Jurkat, Clone E6-1 (cell line): ENCODE results near the gene CRB3. TPM values are rescaled to one million over a fixed set of nuclear protein-coding genes. Genes with fewer than 3 reads are reported as not detected.
"Not testable (repeated sequence)": the region's sequence is repeated elsewhere in the genome, so short reads cannot be mapped to it uniquely, and the experiment has no call there.

ENCODE experiments used
- DNase-seq: peaks from one replicate; pipeline ENCODE4 v3.0.0-alpha.2; 2011; ENCODE audit warnings: low read depth, low spot score
- H3K4me3 ChIP-seq: 2 replicates; pipeline ENCODE4 v1.5.1; 2011; ENCODE audit warnings: mild to moderate bottlenecking, low read length, control low read depth, moderate library complexity
- polyA plus RNA-seq: library from polyadenylated mRNA; unstranded; fragments of >200 nt; gene quantifications from one replicate; pipeline ENCODE4 v1.2.1, GENCODE V29; 2012; ENCODE audit warnings: missing spikeins; ENCODE audit not compliant: insufficient read length, insufficient read depth

CRB3 gene, protein sequence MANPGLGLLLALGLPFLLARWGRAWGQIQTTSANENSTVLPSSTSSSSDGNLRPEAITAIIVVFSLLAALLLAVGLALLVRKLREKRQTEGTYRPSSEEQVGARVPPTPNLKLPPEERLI
- not detected for polyA plus RNA-seq

DNA sequence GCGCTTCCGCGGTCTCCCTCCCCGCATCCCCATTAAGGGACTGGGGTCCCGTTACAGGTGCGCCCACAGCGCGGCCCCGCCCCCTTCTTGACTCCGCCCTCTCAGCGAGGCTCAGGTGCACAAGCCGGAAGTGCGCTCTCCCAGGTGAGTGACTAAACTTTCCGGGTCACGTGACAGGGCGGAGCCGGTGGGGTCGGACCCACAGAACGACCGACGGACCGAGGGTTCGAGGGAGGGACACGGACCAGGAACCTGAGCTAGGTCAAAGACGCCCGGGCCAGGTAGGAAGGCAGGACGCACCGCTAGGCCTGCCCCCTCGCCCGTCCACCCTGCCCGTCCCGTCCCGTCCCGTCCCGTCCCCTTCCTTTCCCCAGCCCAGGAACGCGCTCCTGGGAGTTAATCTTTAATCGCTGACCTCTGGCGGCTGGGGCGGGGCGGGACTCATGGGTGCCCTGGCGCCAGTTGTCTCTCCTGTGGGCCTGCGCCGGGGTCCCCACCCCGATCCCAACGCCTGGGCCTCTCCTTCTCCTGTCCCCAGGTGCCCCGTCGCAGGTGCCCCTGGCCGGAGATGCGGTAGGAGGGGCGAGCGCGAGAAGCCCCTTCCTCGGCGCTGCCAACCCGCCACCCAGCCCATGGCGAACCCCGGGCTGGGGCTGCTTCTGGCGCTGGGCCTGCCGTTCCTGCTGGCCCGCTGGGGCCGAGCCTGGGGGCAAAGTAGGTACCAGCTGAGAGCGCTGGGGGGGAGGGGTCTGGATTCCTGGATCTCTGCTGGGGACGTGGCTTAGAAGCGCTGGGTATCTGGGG lies at the start of gene CRB3:
TSS of gene CRB3 (plus strand) at position 202 of the 804 bp plus-strand sequence. CDS start at position 633, 431 bp downstream.
- DNase-seq: no peak
- H3K4me3 ChIP-seq: no peak within 1 kb of the TSS

DNA sequence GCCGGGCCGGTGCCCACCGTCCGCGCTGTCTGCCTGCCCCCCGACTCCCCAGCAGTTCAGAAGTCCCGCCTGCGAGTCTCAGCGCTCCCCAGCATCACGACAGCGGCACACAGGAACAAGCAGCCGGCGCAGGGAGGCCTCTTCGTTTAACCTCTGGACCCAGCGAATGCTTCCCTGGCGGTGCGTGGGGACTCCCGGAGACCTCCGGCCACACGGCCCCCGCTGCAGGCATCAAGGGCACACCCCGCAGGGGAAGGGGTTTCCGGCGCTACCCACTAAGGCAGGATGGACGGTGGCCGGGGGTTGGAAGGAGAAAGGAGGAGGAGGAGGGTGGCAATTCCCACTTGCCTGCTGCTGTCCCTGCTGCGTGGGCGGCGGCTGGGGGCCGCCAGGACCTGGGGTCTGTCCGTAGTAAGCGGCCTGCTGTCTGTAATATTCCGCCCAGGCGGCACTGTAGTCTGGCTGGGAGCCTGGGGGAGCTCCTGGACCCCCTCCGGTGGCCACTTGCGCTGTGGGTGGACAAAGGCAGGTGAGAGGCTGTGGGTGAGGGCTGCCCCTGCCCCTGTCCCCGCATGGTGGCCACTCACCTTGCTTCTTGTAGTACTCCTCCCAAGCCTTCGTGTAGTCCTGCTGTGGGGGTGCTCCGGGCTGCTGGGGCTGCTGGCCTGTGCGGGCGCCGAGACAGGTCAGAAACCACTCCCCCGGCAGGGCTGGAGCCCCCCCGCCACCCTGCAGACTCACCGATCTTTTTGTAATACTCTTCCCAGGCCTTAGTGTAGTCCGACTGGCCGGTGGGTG lies 49.1 kb upstream of the CRB3 start:
- no peak overlapping the region for H3K4me3 ChIP-seq
- no peak for DNase-seq

DNA sequence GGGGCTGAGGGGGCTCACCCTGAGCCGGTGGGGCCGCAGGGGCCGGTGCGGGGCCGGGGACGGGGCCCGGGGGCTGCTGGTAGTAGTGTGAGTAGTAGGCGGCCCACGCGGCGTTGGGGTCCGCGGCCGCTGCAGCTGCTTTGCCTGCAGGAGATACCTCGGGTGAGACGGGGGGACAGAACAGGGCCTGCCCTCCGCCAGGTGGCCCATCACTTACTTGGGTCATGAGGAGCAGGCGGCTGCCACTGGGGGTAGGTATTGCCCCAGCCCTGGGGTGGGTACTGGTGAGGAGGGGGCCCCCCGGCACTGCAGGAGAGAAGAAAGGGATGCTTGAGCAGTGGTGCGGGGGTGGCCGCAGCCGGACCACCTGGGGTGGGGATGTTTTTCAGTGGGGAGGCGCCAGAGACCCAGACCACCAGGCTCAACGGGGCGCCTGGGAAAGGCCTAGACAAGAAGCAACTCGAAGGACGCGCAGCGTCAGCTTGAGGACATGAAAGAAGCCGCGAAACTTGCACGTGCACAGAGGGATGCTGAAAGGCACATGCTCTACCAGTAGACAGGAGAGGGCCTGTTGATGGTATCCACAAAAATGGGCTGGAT lies 48.4 kb upstream of the CRB3 start:
- DNase-seq: no peak
- no peak overlapping the region for H3K4me3 ChIP-seq

DNA sequence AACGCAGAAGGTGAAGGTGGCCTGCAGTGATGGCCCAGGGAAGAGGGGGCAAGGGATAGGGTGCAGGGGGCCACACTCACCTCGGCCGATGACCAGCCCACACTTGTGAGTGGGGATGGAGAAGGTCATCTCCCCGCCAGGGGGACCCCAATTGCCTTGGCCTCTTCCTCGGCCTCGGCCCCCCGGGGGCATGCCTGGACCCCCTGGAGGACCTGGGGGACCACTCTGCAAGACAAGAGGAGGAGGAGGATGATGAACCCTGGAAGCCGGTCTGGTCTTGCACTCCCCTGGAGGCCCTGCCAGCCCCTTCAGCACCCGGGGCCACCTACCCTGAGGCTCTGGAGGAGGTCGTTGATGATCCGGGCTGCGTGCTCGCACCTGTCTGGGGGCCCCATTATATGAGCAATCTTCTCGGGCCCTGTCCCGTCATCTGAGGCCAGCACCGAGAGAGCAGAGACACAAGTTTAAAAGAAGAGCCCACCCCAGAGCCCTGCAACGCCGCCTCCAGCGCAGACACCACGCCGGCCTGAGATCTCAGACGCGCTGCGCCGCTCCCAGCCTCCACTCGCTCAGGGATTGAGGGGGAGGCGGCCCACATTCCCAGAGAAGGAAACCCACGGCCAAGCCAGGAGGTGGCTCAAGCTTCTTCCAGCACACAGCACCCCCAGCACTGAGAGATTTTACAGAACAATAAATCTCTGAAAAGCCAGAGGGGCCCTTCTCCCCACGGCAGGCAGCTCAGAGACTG lies 47.2 kb upstream of the CRB3 start:
- no peak for DNase-seq
- H3K4me3 ChIP-seq: no peak overlapping the region

DNA sequence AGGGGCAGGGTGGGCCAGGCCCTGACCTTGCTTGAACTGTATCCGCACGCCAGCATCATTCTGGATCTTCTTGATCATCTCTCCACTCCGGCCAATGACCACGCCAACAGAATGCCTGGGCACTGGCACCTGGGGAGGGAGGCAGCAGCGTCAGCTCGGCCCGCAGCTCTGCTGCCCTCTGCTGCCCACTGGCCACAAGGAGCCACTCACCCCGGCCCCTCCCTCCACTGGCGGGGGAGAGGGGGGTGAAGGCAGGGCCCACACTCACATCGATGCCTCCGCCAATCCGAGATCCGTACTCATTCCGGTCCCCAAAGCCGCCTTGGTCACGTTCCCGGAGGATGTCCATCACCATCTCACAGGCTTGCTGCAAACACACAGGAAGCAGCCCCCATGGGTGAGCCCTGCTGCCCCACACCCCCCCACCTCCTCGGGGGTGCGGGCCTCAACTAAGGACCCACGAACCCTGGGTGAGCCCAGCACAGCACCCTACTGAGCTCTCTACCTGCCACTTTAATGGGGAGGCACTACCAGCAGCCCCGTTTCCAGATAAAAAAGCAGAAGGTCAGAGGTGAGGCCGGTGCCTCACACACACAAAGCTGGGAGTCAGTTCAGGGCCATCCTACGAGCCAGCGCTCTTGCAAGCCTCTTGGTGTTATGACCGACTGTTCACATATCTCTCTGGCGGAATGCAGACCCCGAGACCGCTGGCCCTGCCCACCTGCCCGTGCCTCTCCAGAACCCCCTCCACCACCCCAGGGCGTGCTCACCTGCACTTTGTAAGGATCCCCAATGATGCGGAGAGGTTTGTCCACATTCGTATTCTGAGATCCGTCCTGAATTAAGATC lies 46.1 kb upstream of the CRB3 start:
- no peak for DNase-seq

DNA sequence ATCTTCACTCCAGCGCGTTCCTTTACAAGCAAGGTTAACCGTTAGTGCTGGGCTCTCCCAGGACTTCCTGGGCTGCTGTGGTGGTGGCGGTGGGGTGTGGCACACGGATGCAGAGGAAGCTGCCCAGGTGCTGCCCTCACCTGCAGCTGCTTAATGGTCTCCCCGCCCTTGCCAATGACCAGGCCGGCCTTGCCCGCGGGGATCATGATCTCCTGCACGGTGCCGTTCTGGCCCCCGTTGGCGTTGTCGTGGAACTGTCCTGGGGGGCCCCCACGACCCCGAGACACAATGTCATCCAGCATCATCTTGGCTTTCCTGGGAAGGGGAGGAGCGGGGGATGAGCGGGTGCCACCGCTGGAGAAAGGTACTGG lies 45.5 kb upstream of the CRB3 start:
- DNase-seq: no peak
- H3K4me3 ChIP-seq: no peak overlapping the region

More for the DNA sequence above, 46.1 kb upstream of the CRB3 start:
- no peak overlapping the region for H3K4me3 ChIP-seq

DNA sequence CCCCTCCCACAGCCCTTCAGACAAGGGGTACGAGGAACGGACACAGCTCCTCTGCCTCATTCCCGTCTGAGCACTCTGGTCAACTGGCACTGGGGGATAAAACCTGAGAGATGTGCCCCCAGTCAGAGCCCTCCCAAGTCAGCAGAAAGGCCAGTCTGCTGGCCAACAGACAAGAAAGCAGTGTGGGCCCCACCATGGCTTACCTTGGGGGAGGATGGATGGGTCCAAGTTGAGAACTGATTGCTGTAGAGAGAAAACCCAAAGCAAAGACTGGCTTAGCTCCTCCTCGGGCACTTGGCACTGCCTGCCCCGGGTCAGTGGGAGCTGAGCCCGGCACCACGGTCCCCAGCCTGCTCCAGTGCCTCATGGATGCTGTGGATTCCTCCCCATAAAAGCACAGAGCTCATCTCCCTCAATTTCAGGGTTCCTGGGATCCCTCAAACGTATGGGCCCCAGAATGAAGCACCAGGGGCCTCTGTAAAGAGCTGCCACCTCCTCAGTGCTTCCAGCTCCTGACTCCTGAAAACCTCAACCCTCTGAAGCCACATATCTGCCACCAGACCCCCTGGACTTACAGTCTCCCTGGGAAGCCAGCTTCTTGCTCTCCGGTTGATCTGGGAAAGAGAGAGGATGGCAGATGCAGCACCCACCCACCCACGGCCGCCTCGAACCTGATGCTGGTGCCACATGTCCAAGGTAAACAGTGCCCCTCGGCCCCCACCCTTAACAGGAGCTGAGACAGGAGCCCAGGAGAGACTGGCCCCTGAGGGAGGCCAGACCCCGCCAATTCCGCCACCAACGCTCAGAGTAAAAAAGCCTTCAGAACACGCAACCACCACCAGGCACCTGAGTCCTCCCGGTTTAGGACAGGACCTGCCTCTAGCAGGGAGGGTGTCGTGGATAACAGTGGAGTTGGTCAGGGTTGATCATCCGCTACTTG lies 42.7 kb upstream of the CRB3 start:
- no peak overlapping the region for H3K4me3 ChIP-seq
- no peak for DNase-seq

DNA sequence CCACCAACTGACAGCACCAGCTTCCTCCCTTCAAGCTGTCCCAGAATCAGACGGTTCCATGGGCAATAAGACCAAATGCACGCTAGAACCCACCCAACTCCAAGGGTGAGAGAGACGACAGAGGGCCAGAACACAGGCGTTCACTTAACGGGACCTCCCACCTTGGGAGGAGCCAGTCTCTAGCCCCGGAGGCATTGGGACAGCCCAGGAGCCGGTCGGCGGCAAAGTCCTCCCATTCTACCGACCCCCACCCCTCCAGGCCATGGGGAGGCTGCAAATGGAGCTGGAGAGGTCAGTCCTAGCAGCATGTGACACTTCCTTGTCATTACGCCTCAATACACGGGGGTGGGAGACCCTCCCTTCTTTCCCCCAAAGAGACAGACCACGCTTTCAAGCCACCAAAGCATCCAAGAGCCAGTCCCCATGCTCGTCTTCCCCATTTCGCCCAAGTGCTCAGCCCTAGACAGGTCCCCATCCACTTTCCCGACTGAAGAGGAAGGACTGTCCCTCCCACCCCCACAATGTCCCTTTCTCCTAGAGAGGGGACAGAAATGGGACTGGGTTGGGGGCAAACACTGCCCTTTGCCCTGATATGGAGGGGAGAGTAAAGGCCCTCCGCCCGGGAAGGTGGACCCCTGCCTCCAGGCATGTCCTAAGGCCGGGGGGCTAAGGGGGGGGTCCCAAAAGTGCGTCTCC lies 40.4 kb upstream of the CRB3 start:
- peak overlapping the region; percentile 99 for H3K4me3 ChIP-seq
- DNase-seq: no peak

DNA sequence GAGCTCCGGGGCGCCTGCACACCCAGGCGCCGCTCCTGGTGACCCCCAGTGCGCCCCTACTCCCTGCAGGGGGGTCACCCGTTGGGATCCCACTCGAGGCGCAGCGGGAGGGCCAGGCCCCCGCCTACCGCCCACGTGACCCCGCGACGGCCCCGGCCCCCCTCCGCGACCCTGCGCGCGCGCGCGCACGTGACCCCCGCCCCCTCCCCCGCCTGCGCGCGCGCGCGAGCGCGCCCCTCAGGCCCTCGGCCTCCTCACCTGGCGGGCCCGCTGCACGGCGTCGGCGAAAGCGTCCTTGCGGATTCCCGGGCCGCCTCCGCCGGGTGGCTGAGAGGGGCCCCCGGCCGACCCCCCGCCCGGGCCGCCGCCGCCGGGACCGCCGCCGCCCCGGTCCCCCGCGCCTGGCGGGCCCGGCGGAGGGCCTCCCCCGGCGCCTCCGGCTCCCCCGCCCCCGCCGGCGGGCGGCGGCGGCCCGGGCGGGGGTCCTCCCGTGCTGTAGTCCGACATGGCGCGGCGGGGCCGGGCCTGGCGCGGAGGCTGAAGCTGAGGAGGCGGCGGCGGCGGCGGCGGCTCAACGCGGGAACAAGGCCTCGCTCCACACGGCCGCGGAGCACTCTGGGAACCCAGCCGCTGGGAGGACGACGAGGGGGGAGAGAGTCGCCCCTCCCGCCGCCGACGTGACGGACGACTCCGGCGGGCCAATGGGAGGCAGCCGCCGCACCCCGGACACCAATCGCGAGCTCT lies 39.7 kb upstream of the CRB3 start, which contains the start of gene KHSRP:
TSS of gene KHSRP (minus strand) at position 617 of the 744 bp plus-strand sequence. CDS start at position 507, 110 bp downstream.
- no peak for DNase-seq

DNA sequence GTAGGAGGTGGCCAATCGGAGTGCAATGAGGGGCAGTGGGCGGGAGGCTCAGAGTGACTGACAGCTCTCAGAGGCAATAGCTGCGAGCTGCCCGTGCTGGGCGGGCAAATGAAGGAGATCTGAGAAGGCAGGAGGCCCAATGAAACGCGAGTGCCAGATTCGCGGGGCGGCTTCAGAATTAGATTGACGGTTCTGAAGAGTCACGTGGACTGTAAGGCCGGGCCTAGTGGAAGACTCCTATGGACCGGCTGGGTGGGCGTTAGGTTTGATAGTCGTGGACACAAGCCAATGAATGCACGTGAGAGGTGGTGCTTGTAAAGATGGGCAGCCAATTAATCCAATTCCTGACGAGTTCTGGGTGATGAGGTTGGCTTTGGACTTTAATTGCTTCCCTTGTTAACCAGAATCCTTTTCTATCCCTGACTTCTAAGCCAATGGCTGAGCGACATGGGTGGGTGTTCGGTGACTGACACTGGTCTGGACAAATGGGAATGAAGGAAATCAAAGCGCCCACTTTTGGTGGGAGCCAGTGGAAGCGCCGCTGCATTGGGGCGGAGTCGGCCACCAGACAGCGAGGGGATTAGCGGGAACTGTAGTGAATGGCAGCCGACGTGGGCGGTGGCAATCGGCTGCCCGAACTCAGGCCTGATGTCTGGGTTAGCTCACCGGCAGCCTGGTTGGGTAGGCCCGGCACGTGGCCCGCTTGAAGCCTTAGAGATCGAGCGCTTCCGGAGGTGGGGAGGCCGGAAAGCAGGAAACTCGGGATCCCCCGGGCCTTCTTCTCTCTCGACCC lies 38.9 kb upstream of the CRB3 start:
- peak; percentile 100 for DNase-seq
- peak overlapping the region; percentile 44 for H3K4me3 ChIP-seq

More for the DNA sequence above, 39.7 kb upstream of the CRB3 start, which contains the start of gene KHSRP:
- peak within 1 kb of the TSS; percentile 99 for H3K4me3 ChIP-seq

DNA sequence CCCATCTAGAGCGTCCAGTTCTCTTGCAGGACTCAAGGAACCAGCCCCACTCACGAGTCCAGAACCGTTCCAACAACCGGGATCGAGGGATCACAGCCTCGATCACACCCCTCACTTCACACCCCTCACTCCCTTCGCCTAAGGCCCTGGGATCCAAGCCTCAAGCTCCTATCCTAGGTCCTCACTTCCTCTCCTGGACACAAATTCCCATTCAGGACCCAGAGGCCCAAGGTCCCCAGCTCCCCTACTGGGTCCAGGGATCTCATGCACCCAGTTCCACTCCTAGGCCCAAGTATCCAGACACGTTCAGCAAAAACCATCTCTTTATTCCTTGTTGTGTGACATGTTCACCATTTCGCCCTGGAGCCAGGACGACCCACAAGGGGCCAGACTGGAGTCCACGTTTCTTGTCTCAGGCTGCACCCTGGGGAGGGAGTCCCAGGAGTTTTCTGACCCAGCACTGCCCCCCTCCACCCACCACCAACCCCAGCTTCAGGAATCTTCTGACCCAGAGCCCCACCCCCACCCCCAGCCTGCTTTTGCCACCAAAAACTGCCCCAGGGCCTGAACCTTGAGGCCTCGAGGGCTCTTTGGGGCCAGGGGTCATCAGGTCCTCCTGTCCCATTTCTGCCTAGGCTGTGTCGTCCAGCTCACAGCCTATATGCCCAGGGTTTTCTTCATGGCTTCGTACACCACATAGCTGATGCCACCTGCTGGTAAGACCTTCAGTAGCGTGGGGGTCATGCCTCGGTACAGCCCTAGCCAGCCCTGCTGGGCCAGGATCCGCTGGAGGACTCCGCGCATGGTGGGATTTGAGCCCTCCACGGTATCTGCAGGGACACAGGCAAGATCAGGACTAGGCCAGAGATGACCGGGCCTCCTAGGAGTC lies 38.1 kb upstream of the CRB3 start:
- DNase-seq: peak; percentile 36
- H3K4me3 ChIP-seq: peak overlapping the region; percentile 44

DNA sequence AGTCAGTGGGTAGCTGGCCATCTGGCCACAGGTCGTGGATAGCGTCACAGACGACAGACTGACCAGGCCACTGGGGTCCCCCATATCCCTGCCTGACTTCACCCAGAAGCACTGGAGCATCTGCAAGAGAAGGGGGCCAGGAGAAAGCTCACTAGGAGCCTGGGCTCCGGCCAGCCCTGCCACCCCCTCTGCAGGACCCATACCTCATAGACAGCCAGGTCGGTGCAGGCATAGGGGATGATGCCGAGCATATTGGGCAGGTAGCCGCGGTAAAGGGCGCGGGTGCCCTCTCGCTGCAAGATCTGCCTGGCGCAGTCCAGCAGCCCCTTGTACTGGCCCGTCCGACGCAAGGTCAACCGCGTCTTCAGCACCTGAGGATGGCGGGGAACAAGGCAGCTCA lies 36.9 kb upstream of the CRB3 start:
- no peak for DNase-seq
- no peak overlapping the region for H3K4me3 ChIP-seq

DNA sequence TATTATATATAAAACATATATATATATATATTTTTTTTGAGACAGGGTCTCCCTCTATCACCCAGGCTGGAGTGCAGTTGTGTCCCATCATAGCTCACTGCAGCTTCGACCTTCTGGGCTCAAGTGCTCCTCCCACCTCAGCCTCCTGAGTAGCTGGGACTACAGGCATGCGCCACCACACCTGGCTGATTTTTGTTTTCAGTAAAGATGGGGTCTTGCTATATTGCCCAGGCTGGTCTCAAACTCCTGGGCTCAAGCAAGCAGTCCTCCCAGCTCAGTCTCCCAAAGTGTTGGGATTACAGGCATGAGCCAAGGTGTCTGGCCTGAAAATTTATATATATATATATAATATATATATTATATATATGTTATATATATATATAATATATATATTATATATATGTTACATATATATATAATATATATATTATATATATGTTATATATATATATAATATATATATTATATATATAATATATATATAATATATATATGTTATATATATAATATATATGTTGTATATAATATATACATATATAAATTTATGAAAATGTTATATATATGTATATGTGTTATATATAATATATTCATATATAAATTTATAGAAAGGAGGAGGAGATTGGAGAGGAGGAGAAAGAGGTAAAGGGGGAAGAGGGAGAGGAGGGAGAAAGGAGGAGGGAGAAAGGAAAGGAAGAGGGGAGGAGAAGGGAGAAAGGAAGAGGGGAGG lies 35.2 kb upstream of the CRB3 start:
- H3K4me3 ChIP-seq, DNase-seq: not testable (repeated sequence)
